Left cardiac atrium (tissue), 4 donors: ENCODE results near the gene COL4A2. TPM values are rescaled to one million over a fixed set of nuclear protein-coding genes. Genes with fewer than 3 reads are reported as not detected.
A peak's percentile ranks its signal among the peaks of the same experiment; 100 is the strongest.

Source experiments
- ATAC-seq, 2 donors: fragments of 200-7000 bp; cut with Tn5 transposase; one replicate each; pipeline ENCODE4 v1.9.1; 2020; ENCODE audit warnings: mild to moderate bottlenecking in 2 of 2, moderate library complexity in 2 of 2
- DNase-seq: peaks from one replicate; pipeline ENCODE4 v3.0.0-alpha.2; 2020
- intact Hi-C, 2 donors: fragments of 100-400 bp; cut with DNase I; formaldehyde crosslinking; loops; one replicate each; pipeline versions ENCODE4 v1.14.1 to v1.15.1; 2022 to 2023
- total RNA-seq, 2 donors: library from RNA; stranded (reverse); fragmentation: NEBNext Ultra II Directional; extraction: Animal tissue kit (Norgen Biotek cat#: 25700); gene quantifications; one replicate each; pipeline ENCODE4 v1.2.1, GENCODE V29; 2021
- donor health status: DM: no; HTN: yes; CAD: no.
- donor health status: DM: no; HTN: yes; CAD: no; lungs with severe emphysema.
- donor health status: DM: yes; HTN: yes; CAD: no.
- donor health status: Dilated cardiomyopathy.

Gene COL4A2
- total RNA-seq, 2 donors from 2014 or later, result 176 to 384 TPM

GRCh38 chr13:110458594-110459365 is 151.7 kb downstream of the COL4A2 start:
- ATAC-seq, result no peak
- intact Hi-C loops, result loop anchor here in 1 of 2 donors (5.0 to 10.0 kb wide), 2 partner anchors 44 to 96 kb away; no protein-coding TSS in a partner anchor
- DNase-seq, result no peak

GRCh38 chr13:110462091-110462490 is 155.0 kb downstream of the COL4A2 start:
- intact Hi-C loops, result loop anchor here in 1 of 2 donors (10.0 kb wide), 1 partner anchor 103 kb away; the partner anchor contains the start of gene RAB20
- DNase-seq (no peak), ATAC-seq (no peak)

- DNase-seq (no peak), ATAC-seq (no peak)
- intact Hi-C loops, result loop anchor here in 1 of 2 donors (10.0 kb wide), 1 partner anchor 102 kb away; the partner anchor contains the start of gene RAB20
Observed at GRCh38 chr13:110463156-110463555, 156.1 kb downstream of the COL4A2 start.

GRCh38 chr13:110463871-110464510 is 156.9 kb downstream of the COL4A2 start:
- ATAC-seq (peak in 1 of 2 donors; percentile 12), DNase-seq (no peak)
- intact Hi-C loops, result loop anchor here in 1 of 2 donors (10.0 kb wide), 1 partner anchor 101 kb away; the partner anchor contains the start of gene RAB20

- intact Hi-C loops, result loop anchor here in 1 of 2 donors (10.0 kb wide), 1 partner anchor 100 kb away; the partner anchor contains the start of gene RAB20
- no peak for DNase-seq
- ATAC-seq, result no peak
Observed at GRCh38 chr13:110464556-110465333, 157.7 kb downstream of the COL4A2 start.

GRCh38 chr13:110465696-110466095 is 158.6 kb downstream of the COL4A2 start:
- no peak for ATAC-seq
- no peak for DNase-seq
- intact Hi-C loops, result loop anchor here in 1 of 2 donors (10.0 kb wide), 1 partner anchor 99 kb away; the partner anchor contains the start of gene RAB20

GRCh38 chr13:110466266-110466915 is 159.3 kb downstream of the COL4A2 start:
- ATAC-seq (no peak), DNase-seq (no peak)
- intact Hi-C loops, result loop anchor here in 1 of 2 donors (10.0 kb wide), 1 partner anchor 98 kb away; the partner anchor contains the start of gene RAB20

- intact Hi-C loops, result loop anchor here in 1 of 2 donors (10.0 kb wide), 1 partner anchor 97 kb away; the partner anchor contains the start of gene RAB20
- ATAC-seq, result no peak
- no peak for DNase-seq
Observed at GRCh38 chr13:110467516-110468110, 160.5 kb downstream of the COL4A2 start.

GRCh38 chr13:110468986-110469495 is 162.0 kb downstream of the COL4A2 start:
- ATAC-seq, result no peak
- intact Hi-C loops, result loop anchor here in 1 of 2 donors (10.0 kb wide), 1 partner anchor 96 kb away; the partner anchor contains the start of gene RAB20
- no peak for DNase-seq

- ATAC-seq (no peak), DNase-seq (no peak)
- intact Hi-C loops, result loop anchor here in 1 of 2 donors (10.0 kb wide), 1 partner anchor 95 kb away; the partner anchor contains the start of gene RAB20
Observed at GRCh38 chr13:110469597-110469996, 162.5 kb downstream of the COL4A2 start.

GRCh38 chr13:110470272-110471009 is 163.4 kb downstream of the COL4A2 start:
- ATAC-seq, result no peak
- no peak for DNase-seq
- intact Hi-C loops, result no loop called here

- intact Hi-C loops, result no loop called here
- DNase-seq (no peak), ATAC-seq (peak in 1 of 2 donors; percentile 18)
Observed at GRCh38 chr13:110471156-110471832, 164.2 kb downstream of the COL4A2 start.

GRCh38 chr13:110471833-110472162 is 164.7 kb downstream of the COL4A2 start:
- ATAC-seq (peak; percentile 71 to 77), DNase-seq (peak; percentile 63)
- intact Hi-C loops, result no loop called here

- intact Hi-C loops, result no loop called here
- ATAC-seq (no peak), DNase-seq (no peak)
Observed at GRCh38 chr13:110472904-110473563, 165.9 kb downstream of the COL4A2 start.

- intact Hi-C loops, result no loop called here
- no peak for ATAC-seq
Observed at GRCh38 chr13:110474713-110475112, 167.6 kb downstream of the COL4A2 start.

GRCh38 chr13:110475117-110475516 is 168.0 kb downstream of the COL4A2 start:
- ATAC-seq, result no peak
- no peak for DNase-seq
- intact Hi-C loops, result no loop called here

More at GRCh38 chr13:110474713-110475112, 167.6 kb downstream of the COL4A2 start:
- no peak for DNase-seq
